Measurements from ENCODE around the gene ATOSB.
"Not testable (repeated sequence)": the region's sequence is repeated elsewhere in the genome, so short reads cannot be mapped to it uniquely, and the experiment has no call there.

Gene ATOSB

GRCh38 chr9:35115680-35116538 is at the start of gene ATOSB:
Gene ATOSB (minus strand): TSS chr9:35115862. CDS start chr9:35108274, 7,588 bp downstream.
- H3K4me3 ChIP-seq (ENCODE audit: low read depth, low read length), result peak within 1 kb of the TSS; percentile 86

- no peak overlapping the region for H3K4me3 ChIP-seq (ENCODE audit: low read depth, low read length)
Measured at GRCh38 chr9:35164711-35165110, 49.0 kb upstream of the ATOSB start.

GRCh38 chr9:35163413-35163812 is 47.8 kb upstream of the ATOSB start:
- H3K4me3 ChIP-seq (ENCODE audit: low read depth, low read length), result no peak overlapping the region

- peak overlapping the region; percentile 92 for H3K4me3 ChIP-seq (ENCODE audit: low read depth, low read length)
Measured at GRCh38 chr9:35162605-35163315, 47.1 kb upstream of the ATOSB start.

GRCh38 chr9:35161713-35162604 is 46.3 kb upstream of the ATOSB start, which contains the start of gene UNC13B:
Gene UNC13B (plus strand): TSS chr9:35162009. CDS start chr9:35162284, 275 bp downstream.
- peak within 1 kb of the TSS; percentile 92 for H3K4me3 ChIP-seq (ENCODE audit: low read depth, low read length)

- no peak overlapping the region for H3K4me3 ChIP-seq (ENCODE audit: low read depth, low read length)
Measured at GRCh38 chr9:35158501-35159280, 43.0 kb upstream of the ATOSB start.

GRCh38 chr9:35157836-35158235 is 42.2 kb upstream of the ATOSB start:
- H3K4me3 ChIP-seq (ENCODE audit: low read depth, low read length), result not testable (repeated sequence)

- no peak overlapping the region for H3K4me3 ChIP-seq (ENCODE audit: low read depth, low read length)
Measured at GRCh38 chr9:35156781-35157180, 41.1 kb upstream of the ATOSB start.

- no peak overlapping the region for H3K4me3 ChIP-seq (ENCODE audit: low read depth, low read length)
Measured at GRCh38 chr9:35152926-35153325, 37.3 kb upstream of the ATOSB start.

- not testable (repeated sequence) for H3K4me3 ChIP-seq (ENCODE audit: low read depth, low read length)
Measured at GRCh38 chr9:35147941-35148563, 32.4 kb upstream of the ATOSB start.

GRCh38 chr9:35142037-35142436 is 26.4 kb upstream of the ATOSB start:
- no peak overlapping the region for H3K4me3 ChIP-seq (ENCODE audit: low read depth, low read length)

- H3K4me3 ChIP-seq (ENCODE audit: low read depth, low read length), result no peak overlapping the region
Measured at GRCh38 chr9:35140093-35140492, 24.4 kb upstream of the ATOSB start.

- H3K4me3 ChIP-seq (ENCODE audit: low read depth, low read length), result no peak overlapping the region
Measured at GRCh38 chr9:35136866-35137265, 21.2 kb upstream of the ATOSB start.

- no peak overlapping the region for H3K4me3 ChIP-seq (ENCODE audit: low read depth, low read length)
Measured at GRCh38 chr9:35135988-35136387, 20.3 kb upstream of the ATOSB start.

- H3K4me3 ChIP-seq (ENCODE audit: low read depth, low read length), result no peak overlapping the region
Measured at GRCh38 chr9:35134920-35135319, 19.3 kb upstream of the ATOSB start.

- peak overlapping the region; percentile 51 for H3K4me3 ChIP-seq (ENCODE audit: low read depth, low read length)
Measured at GRCh38 chr9:35116898-35117551, 1.4 kb upstream of the ATOSB start.

- peak overlapping the region; percentile 51 for H3K4me3 ChIP-seq (ENCODE audit: low read depth, low read length)
Measured at GRCh38 chr9:35116539-35116897, 856 bp upstream of the ATOSB start.

- peak overlapping the region; percentile 86 for H3K4me3 ChIP-seq (ENCODE audit: low read depth, low read length)
Measured at GRCh38 chr9:35114840-35115628, 628 bp downstream of the ATOSB start.

Measured in iPS-11a (cell line).